EH (cell line): ENCODE results near the gene ELP4.
"Not testable (repeated sequence)": the region's sequence is repeated elsewhere in the genome, so short reads cannot be mapped to it uniquely, and the experiment has no call there.

Experiments used
- DNase-seq: peaks from one replicate; pipeline ENCODE4 v3.0.0-alpha.2; 2015; ENCODE audit warnings: low read depth

ELP4 gene, protein sequence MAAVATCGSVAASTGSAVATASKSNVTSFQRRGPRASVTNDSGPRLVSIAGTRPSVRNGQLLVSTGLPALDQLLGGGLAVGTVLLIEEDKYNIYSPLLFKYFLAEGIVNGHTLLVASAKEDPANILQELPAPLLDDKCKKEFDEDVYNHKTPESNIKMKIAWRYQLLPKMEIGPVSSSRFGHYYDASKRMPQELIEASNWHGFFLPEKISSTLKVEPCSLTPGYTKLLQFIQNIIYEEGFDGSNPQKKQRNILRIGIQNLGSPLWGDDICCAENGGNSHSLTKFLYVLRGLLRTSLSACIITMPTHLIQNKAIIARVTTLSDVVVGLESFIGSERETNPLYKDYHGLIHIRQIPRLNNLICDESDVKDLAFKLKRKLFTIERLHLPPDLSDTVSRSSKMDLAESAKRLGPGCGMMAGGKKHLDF

DNA sequence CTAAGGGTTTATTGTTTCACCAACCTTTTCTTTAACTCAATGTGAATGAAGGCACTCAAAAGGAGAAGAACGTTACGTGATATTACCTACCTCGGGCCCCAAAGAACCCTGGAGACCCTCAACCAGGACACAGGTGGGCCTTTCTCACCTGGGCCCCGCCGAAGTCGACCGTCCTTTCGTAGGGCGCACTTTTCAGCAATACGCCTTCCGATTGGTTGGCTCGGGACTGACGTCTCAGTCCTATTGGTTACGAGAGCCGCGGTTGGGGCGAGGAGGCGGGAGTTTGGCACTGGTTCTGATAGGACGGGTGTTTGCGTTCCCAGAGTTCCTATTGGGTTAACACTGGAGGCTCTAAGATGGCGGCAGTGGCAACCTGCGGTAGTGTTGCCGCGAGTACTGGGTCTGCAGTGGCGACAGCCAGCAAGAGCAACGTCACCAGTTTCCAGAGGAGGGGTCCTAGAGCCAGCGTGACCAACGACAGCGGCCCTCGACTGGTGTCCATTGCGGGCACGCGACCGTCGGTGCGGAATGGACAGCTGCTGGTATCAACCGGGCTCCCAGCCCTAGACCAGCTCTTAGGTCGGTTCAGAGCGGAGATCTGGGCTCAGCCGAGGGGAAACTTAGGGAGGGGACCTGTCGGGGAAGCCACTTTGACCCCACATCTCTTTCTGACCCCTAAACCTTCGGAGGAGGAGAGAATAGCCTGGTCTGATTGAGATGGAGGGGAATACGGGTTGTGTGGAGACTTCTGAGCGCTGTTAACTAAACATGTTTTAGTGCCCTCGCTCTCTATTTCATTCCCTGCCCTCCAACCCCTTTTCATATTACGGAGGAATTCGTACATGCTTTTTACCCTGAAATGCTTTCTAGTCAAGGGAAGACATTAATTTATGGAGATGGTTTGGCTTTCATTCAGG, at the start of gene ELP4, which contains the start of gene IMMP1L:
ELP4 (plus strand) TSS at position 339 of the 917 bp plus-strand sequence; CDS start at position 357, 18 bp downstream.
IMMP1L (minus strand) TSS at position 194 of the 917 bp plus-strand sequence. CDS start 46,346 bp downstream, outside the sequence.
- peak; percentile 96 for DNase-seq

DNA sequence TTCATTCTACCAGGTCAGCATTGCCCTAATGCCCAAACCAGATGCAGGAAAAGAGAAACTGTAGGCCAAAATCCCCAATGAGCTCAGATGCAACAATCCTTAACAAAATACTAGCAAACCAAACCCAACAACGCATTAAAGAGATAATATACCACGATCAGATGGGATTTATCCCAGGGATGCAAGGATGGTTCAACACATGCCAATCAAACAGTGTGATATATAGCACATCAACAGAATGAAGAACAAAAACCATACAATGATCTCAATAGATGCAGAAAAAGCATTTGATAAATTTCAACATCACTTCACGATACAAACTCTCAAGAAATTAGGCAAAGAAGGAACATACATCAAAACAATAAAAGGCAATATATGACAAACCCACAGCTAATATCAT, 45.1 kb upstream of the ELP4 start:
- DNase-seq = no peak

DNA sequence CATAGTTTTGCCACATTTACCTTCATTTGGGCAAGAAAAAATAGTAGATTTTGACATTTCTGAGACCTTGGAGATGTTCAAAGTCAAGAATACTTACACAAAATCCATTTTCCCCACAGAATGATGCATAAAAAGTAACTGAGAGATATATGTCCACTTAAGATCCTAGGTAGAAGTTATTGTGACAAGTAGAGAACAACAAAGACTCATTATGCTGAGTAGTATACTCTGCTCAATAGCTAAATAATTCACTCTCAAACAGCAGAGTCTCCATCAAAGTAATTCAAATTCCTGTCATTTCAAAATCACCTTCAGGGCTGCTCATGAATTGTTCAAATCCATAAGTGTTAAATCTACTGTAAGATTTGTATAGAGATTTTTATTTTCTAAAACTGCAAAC, 35.5 kb upstream of the ELP4 start:
- DNase-seq = no peak

DNA sequence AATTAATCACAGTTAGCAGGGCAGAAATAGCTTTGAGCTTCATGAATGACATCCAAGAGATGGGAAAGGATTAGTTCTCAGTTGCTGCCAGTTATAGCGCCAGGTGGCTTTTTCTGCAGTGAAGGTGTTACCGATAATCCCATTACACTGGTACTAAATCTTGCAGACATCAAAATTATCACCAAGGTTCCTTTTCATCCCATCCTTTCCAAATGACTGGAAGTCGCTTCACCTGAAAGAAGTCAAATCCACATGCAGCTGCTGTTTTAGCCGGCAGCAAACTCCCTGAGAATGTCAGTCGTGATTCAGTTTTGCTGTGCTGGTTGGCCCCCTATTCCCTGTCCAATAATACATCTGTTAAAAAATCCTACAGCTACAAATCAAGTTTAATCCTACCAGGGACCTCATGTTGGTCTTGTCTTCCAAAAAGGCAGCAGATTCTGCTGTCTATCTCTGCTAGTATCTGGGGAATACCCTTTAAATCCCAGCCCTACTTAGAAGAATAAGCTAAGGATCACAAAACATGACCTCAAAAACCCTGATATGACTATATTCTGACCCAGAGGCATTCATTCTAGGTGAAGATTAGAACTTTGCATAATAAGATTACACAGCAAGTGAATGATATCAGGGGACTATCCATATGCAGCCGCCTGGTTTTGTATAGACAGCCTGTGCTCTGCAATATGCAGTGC, 31.9 kb upstream of the ELP4 start:
- no peak for DNase-seq

DNA sequence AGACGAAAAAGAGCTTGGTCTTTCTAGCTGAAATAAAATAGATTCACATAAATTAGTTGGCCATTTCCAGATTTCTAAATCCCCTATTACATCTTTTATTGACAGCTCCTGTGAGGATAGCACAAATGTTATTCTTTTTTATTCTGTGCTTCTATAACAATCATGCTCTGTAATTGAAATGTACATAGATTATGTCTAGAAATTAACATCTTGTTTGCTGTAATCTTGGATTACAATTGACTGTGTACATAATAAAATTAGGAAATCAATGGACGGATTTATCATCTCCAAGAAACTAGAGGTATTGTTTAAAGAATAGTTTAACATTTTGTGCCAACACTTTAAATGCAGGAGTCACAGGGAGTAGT, 31.4 kb upstream of the ELP4 start:
- no peak for DNase-seq

DNA sequence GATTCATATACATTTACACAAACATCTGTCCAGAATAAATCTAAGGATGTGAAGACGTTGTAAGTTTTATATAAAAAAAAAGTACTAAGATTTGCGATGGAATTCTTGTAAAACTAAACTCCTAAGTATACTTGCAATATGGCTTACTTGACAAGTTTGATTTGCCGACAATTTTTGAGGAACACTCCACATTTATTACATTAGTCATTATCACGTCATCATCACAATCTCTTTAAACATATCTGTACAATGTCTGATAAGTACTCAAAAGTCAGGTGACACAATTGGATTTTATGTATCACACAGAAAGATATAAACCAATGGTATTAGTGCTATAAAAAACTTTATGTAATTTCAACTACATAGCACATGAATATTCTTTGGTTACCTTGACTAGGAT, 30.5 kb upstream of the ELP4 start:
- DNase-seq = no peak

DNA sequence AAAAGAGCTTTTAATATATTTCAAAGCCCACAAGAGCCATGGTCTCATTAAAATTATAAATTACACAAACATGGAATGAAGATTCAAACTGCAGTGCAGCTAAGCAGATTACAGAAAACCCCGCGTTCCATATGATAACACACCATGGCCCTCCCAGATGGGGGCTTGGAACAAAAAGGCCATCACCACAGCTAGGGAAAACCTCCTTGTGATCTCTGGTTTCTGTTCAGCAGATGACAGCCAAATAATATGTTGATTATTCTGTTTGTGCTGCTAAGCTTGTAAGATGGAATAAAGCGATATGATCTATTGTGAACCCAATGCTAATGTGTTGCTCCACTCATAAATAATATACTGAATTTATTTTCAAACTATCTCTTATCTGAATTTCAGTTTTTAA, 28.6 kb upstream of the ELP4 start:
- no peak for DNase-seq

DNA sequence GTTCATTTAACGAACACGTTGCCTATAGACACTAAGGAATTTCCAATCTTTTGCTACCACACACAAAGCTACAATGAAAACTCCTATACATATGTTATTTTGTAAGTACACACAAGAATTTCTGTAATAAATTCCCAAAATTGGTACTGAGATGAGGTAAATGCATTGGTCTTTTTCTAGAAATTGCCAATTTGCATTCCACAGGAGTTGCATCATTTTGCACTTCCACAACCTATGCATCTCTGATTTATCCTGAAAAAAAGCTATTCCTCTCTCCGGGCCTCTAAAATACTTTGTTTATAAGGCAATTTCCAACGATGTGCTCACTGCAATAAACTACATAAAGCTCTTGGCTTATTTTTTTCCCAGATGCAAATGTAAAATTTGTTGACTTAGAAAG, 25.1 kb upstream of the ELP4 start:
- DNase-seq = peak; percentile 9

DNA sequence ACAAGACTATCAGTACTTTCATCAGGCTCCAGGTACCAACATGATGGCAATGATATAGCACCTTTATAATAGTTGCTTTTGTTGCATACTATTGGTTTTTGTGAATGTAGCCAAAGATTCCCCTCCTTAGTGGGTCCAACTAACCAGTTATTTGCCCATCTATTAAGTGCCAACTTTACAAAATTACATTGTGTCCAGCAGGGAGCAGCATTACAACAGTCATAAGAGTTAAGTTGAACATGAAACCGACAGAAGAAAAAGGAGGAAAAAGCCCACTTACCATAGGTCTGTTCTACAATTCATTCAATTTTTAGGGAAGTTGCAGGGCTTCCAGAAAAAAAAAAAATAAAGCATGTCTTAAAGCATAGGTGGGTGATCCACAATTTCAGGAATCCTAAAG, 21.7 kb upstream of the ELP4 start:
- peak; percentile 65 for DNase-seq

DNA sequence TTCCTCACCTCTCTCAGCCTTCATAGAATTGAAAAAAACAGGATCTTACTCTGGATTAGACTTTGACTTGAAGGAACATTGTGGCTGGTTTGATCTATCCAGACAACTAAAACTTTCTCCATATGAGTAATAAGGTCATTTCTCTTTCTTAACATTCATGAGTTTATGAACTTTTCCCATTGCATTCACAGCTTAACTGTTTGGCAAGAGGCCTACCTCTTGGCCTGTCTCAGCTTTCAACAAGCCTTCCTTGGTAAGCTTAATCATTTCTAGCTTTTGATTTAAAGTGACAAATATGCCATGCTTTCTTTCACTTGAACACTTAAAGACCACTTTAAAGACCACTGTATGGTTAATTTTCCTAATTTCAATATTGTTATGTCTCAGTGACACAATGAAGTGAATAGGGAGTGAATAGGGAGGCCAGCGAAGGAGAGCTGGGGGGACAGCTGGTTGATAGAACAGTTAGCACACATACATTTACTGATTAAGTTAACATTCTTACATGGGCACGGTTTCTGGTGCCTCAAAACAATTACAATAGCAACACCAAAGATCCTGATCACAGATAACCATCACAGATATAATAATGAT, 17.1 kb upstream of the ELP4 start:
- DNase-seq = peak; percentile 41

DNA sequence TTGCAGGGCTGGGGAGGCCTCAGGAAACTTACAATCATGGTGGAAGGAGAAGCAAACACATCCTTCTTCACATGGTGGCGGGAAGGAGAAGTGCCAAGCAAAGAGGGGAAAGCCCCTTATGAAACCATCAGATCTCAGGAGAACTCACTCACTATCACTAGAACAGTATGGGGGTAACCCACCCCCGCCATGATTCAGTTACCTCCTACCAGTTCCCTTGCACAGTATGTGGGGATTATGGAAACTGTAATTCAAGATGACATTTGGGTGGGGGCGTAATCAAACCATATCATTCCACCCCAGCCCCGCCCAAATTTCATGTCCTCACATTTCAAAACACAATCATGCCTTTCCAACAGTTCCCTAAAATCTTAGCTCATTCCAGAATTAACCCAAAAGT, 16.3 kb upstream of the ELP4 start:
- DNase-seq = no peak

DNA sequence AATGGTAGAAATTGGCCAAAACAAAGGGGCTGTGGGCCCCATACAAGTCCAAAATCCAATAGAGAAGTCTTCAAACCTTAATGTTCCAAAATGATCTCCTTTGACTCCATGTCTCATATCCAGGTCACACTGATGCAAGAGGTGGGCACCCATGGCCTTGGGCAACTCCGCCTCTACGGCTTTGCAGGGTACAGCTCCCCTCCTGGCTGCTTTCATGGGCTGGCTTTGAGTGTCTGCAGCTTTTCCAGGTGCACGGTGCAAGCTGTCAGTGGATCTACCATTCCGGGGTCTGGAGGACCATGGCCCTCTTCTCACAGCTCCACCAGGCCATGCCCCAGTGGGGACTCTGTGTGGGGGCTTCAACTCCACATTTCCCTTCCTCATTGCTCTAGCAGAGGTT, 15.8 kb upstream of the ELP4 start:
- DNase-seq = not testable (repeated sequence)

DNA sequence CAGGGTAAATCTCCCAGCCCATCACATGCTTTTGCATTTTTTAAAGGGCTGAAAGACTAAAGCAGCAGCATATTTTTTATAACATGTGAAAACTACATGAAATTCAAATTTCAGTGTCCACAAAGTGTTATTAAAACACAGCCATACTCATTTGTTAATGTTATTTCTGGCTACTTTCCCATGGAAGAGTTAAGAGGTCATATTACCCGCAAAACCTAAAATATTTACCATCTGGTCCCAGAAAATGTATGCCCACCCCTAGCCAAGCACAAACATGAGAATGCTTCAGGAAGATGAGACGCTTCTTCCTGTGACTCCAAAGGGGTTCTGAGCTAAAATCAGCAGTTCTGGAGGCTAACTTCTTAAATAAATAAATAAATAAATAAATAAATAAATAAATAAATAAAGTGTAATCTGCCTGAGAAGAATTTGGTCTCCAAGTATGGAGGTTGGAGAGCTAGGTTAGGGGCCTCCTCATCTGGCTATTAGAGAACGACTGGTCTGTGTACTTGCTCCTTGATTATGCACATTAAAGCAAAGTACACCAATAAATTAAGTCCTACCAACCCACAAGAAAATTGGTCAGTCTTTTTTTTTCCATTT, 9.9 kb upstream of the ELP4 start:
- DNase-seq = peak; percentile 39

DNA sequence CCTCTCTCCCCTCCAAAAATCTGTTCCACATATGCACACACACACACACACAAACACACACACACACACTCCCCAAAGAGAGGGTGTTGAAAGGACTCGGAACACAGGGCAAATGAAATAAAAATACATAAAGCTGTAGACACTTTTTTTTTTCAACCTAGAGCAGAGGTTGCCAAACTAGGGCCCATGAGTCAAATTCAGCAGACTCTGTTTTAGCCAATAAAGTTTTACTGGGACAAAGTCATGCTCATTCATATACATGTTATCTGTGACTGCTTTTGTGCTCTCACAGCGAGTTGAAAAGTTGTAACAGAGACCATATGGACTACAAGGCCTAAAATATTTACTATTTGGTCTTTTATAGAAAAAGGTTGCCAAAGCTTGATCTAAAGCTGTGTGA, 9.0 kb upstream of the ELP4 start:
- peak; percentile 1 for DNase-seq

DNA sequence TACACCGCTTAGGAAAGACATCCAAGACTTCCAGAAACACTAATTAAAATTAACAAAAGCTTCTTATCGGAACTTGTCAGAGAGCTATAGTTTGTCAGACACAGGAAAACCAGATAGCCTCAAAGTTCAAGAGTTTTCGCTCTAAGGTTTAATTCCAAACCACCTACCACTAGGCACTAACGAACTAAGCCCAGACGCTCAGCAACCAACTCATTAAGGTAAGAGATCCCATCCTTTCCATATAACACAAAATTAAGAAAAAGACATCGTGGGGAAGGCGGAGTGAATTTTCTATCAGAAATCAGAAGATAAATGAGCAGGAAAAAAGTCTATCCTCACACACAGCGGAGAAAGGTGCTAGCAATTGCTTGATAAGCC, 527 bp upstream of the ELP4 start:
- no peak for DNase-seq

DNA sequence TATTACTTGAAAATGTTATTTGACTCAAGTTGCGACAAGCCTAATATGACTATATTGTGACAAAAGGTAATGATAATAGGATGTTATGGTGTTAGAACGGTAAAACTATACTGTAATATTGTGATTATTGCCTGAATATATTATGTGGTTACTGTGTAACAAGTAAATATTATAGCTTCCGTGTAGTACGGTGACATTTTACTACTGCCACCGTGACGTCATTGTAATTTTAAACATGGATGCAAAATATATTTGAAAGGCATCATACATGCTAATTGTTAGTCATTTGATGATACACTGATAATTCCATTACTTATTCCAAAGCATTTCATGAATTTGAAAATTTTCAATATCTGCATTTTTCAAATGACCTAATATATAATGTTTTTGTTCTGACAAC, 2.5 kb downstream of the ELP4 start:
- DNase-seq = no peak

DNA sequence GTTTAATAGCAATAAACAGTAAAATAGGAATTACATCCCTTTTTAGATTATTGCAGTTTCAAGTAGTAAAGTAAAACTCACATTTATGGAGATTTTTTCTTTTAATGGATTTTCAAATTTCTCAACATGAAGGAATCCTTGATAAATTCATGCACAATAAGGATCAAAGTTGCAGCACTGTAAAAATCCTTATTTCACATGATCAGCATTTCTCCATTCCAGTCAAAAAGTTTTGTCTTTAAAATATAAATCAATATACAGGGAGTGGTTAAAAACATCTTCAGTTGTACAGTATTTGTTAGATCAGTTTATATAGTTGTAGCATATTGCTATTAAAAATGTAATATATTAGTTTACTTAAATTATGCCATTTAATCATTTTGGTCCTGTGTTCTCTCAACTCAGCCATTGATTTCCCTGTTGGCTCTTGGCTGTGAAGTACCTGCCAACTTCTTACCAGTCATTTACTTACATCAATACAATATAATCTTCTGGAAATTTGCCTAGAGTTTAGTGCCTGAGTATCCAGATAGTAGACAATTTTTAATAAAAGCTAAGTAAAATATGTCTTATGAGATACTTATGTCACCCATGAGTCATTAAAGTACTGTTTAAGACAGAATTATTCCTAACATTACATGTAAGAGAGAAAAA, 12.1 kb downstream of the ELP4 start:
- no peak for DNase-seq

DNA sequence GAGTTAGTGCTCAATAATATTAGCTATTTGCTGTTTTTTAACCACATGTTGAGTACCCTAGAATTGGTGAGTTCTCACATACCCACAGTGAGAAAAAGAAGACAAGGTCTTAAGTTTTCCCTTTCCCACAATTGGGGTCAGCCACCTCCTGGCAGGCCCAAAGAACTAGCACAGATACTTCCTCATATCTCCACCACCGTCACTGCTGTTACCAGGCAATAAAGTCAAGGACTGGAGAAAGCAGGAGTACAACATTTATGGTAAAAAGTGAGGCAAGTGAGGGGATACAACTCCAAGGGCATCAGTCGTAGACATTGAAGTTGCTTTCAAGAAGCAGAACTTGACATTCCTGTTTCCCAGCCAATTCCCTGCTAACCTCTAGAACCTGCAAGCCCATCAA, 19.6 kb downstream of the ELP4 start:
- DNase-seq = no peak

DNA sequence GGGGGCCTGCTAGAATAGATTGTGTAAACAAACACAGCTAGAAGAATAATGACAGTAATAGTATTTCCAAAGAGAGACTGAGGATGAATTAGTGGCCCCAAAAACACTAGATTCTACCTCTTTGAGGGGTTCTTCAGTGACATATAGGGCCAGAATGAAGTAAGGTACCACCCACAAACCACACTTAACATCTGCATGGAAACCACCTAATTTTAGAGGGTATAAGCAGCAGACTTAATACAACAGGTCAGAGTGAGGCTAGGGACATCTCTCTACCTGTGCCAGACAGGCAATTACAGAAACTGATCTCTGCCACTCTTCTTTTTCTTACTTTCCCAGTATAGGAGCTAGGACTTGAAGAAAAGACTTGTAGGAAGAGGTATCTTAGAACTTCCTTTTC, 20.1 kb downstream of the ELP4 start:
- no peak for DNase-seq

DNA sequence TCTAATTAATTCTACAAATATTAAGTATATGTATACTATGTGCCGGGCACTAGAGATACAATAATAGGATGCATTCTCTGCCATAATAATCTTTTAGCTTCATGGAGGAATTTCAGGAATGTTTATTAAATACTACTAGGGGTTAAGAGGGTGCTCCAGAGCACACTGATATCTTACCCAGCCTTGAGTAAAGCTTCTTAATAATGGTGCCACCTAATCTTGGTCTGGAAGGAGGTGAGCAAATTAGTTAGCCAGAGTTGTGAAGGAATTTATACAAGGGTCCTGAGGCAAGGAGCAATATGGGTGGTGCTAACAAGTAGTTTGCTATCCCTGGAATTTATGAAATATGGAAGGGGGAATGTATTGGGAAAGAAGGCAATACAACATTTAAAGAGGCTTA, 21.7 kb downstream of the ELP4 start:
- no peak for DNase-seq

DNA sequence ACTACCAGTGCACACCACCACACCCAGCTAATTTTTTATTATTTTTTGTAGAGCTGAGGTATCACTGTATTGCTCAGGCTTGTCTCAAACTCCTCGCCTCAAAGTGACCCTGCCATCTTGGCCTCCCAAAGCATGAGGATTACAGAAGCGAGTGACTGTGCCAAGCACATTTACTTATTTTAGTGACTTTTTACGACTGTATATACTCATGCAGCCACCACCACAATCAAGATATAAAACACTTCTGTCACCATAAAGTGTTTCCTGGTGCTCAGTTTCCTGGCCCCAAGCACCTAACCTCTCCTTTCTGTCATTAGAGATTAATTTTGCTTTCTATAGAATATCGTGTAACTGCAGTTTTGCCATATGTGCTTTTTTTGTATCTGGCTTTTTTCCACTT, 25.9 kb downstream of the ELP4 start:
- DNase-seq = no peak
